Panc1 (cell line): Measurements from ENCODE around the gene FBLN1. TPM values are rescaled to one million over a fixed set of nuclear protein-coding genes. Genes with fewer than 3 reads are reported as not detected.

Source experiments
- ATAC-seq: fragments of 200-7000 bp; cut with Tn5 transposase; 2 replicates; pipeline ENCODE4 v1.9.1; 2020; ENCODE audit warnings: mild to moderate bottlenecking, moderate library complexity
- BruUV-seq: library from RNA; stranded (reverse); fragments of 400-500 nt; replicated peaks from 2 replicates; lab custom pipeline; 2021; lab: Mats Ljungman, UMichigan
- CTCF ChIA-PET: fragments of 300-600 bp; sonication (Branson Sonifier 250); formaldehyde crosslinking; loops from one replicate; lab custom pipeline; 2022; ENCODE audit warnings: antibody characterized with exemption; lab: Charles Lee
- POLR2A ChIA-PET: fragments of 300-600 bp; sonication (Branson Sonifier 250); formaldehyde crosslinking; loops from one replicate; lab custom pipeline; 2022; ENCODE audit warnings: antibody characterized with exemption; lab: Charles Lee
- DNase-seq: peaks from one replicate; pipeline ENCODE4 v3.0.0-alpha.2; 2010; ENCODE audit warnings: low read depth, low spot score
- H3K27ac ChIP-seq: 2 replicates; pipeline ENCODE4 v1.5.1; 2011; ENCODE audit warnings: mild to moderate bottlenecking, low read length, inconsistent platforms
- H3K27me3 ChIP-seq: fragments of 200-500 bp; sonication (Bioruptor generic); 2 replicates; pipeline ENCODE4 v1.6.0; 2014; ENCODE audit warnings: low read length, inconsistent platforms; ENCODE audit not compliant: control insufficient read depth, insufficient read depth
- H3K36me3 ChIP-seq: fragments of 200-500 bp; sonication (Bioruptor generic); 2 replicates; pipeline ENCODE4 v1.5.1; 2014; ENCODE audit warnings: inconsistent platforms, mild to moderate bottlenecking, low read length, moderate library complexity; ENCODE audit not compliant: control insufficient read depth, insufficient read depth
- H3K4me1 ChIP-seq: 2 replicates; pipeline ENCODE4 v1.5.1; 2011; ENCODE audit warnings: inconsistent platforms, mild to moderate bottlenecking, low read length, moderate library complexity; ENCODE audit not compliant: control insufficient read depth, insufficient read depth
- H3K4me3 ChIP-seq, 2 experiments: 2 replicates each; pipeline ENCODE4 v1.5.1; 2011 to 2012; ENCODE audit warnings: low read depth in 2 of 2, low read length in 2 of 2, mild to moderate bottlenecking in 2 of 2, inconsistent platforms in 1 of 2, moderate library complexity in 1 of 2
- H3K9me3 ChIP-seq: fragments of 200-500 bp; sonication (Bioruptor generic); 2 replicates; pipeline ENCODE4 v1.5.1; 2014; ENCODE audit warnings: low read depth, mild to moderate bottlenecking, inconsistent platforms, low read length, moderate library complexity; ENCODE audit not compliant: control insufficient read depth, insufficient read depth
- CTCF ChIP-seq: fragments of 450-650 bp; IDR thresholded peaks from 2 replicates; pipeline ENCODE4 v1.5.1; 2017; ENCODE audit warnings: mild to moderate bottlenecking
- POLR2AphosphoS5 ChIP-seq: IDR thresholded peaks from 2 replicates; pipeline ENCODE4 v1.6.1; 2012; ENCODE audit warnings: mild to moderate bottlenecking, low read depth, low read length, moderate library complexity
- REST ChIP-seq, 2 experiments: IDR thresholded peaks; 2 replicates each; pipeline ENCODE4 v1.6.1; 2011 to 2012; ENCODE audit warnings: low read depth in 2 of 2, control low read depth in 1 of 2, low read length in 1 of 2, mild to moderate bottlenecking in 1 of 2, moderate library complexity in 1 of 2; ENCODE audit not compliant: insufficient read depth in 1 of 2
- SIN3A ChIP-seq: IDR thresholded peaks from 2 replicates; pipeline ENCODE4 v1.6.1; 2012; ENCODE audit warnings: low read depth, mild to moderate bottlenecking, low read length, moderate library complexity, borderline replicate concordance; ENCODE audit not compliant: insufficient read depth
- TCF7L2 ChIP-seq: IDR thresholded peaks from 2 replicates; pipeline ENCODE4 v1.6.1; 2011; ENCODE audit warnings: mild to moderate bottlenecking, low read depth, low read length, inconsistent platforms
- in situ Hi-C: cut with HindIII; loops from 2 replicates; pipeline ENCODE4 v1.10.0; 2016; ENCODE audit warnings: low sequenced_read_pairs, low pct_unique_long_range_greater_than_20kb
- intact Hi-C: fragments of 100-400 bp; cut with micrococcal nuclease; formaldehyde crosslinking; loops from one replicate; pipeline ENCODE4 v1.10.0; 2022; ENCODE audit not compliant: unreplicated experiment
- total RNA-seq: library from RNA; stranded (reverse); gene quantifications from one replicate; pipeline ENCODE4 v1.2.1, GENCODE V29; 2021; ENCODE audit not compliant: unreplicated experiment

The FBLN1 gene
- total RNA-seq, 1 experiment from 2014 or later, result 143 TPM

GRCh38 chr22:45469281-45470073, 33.2 kb upstream of the FBLN1 start:
- intact Hi-C loops, result no loop called here
- Histone ChIP-seq H3K9me3 (no peaks in the 10 kb centered on the region), H3K36me3 (no peaks in the 10 kb centered on the region), H3K4me1 (peaks cover 8% of the 10 kb centered on the region; the same call in 1 of the 2 replicates), H3K27me3 (no peaks in the 10 kb centered on the region), H3K4me3 (no peak overlapping the region), H3K27ac (peak overlapping the region; percentile 9; the same call in 1 of the 2 replicates)
- DNase-seq, result no peak
- in situ Hi-C loops, result no loop called here
- ChIA-PET CTCF (no interaction called here), POLR2A (no interaction called here)
- no peak for TF ChIP-seq TCF7L2
- no peak for TF ChIP-seq POLR2AphosphoS5
- TF ChIP-seq REST (IDR thresholded peaks at IDR 0.05; ENCODE audit: insufficient read depth in 1 of 2, low read depth in 2 of 2, low read length in 1 of 2), result no peak
- no TSS peak for BruUV-seq
- no peak for ATAC-seq

GRCh38 chr22:45470871-45471270, 31.8 kb upstream of the FBLN1 start:
- in situ Hi-C loops, result no loop called here
- CTCF ChIA-PET, result no interaction called here

More at GRCh38 chr22:45470871-45471270, 31.8 kb upstream of the FBLN1 start:
- POLR2A ChIA-PET, result no interaction called here
- no peak overlapping the region for H3K4me3 ChIP-seq
- peaks cover 8% of the 10 kb centered on the region; the same call in 1 of the 2 replicates for H3K4me1 ChIP-seq
- no peaks in the 10 kb centered on the region for H3K9me3 ChIP-seq
- H3K36me3 ChIP-seq, result no peaks in the 10 kb centered on the region
- BruUV-seq, result no TSS peak
- TF ChIP-seq POLR2AphosphoS5 (no peak), SIN3A (no peak), CTCF (no peak), TCF7L2 (no peak), REST (IDR thresholded peaks at IDR 0.05; ENCODE audit: insufficient read depth in 1 of 2, low read depth in 2 of 2, low read length in 1 of 2) (no peak)
- intact Hi-C loops, result no loop called here
- H3K27me3 ChIP-seq, result no peaks in the 10 kb centered on the region
- DNase-seq (no peak), ATAC-seq (no peak)
- no peak overlapping the region for H3K27ac ChIP-seq
